SU-DHL-6 (cell line): Measurements from ENCODE around the gene ACACB.

Experiments
- CTCF ChIP-seq: fragments of 200-600 bp; sonication (generic); IDR thresholded peaks from one replicate; pipeline ENCODE4 v1.5.1; 2017; ENCODE audit warnings: antibody characterized with exemption, mild to moderate bottlenecking, low read length, moderate library complexity; ENCODE audit not compliant: insufficient read depth, poor library complexity, severe bottlenecking
- EZH2phosphoT487 ChIP-seq: fragments of 200-600 bp; sonication (generic), shearing (Covaris generic); conservative IDR thresholded peaks from 2 replicates; pipeline ENCODE4 v1.6.1; 2018; ENCODE audit warnings: mild to moderate bottlenecking, antibody characterized with exemption, low read length, moderate library complexity, mixed read lengths

- TF ChIP-seq CTCF: no peak
- TF ChIP-seq EZH2phosphoT487: no peak
Measured at GRCh38 chr12:109174468-109174867, 58.1 kb downstream of the ACACB start.
